Measurements from ENCODE around the gene COX17. TPM values are rescaled to one million over a fixed set of nuclear protein-coding genes. Genes with fewer than 3 reads are reported as not detected.

COX17 gene
- total RNA-seq, 1 donor from 2014 or later: 27.5 TPM

DNA sequence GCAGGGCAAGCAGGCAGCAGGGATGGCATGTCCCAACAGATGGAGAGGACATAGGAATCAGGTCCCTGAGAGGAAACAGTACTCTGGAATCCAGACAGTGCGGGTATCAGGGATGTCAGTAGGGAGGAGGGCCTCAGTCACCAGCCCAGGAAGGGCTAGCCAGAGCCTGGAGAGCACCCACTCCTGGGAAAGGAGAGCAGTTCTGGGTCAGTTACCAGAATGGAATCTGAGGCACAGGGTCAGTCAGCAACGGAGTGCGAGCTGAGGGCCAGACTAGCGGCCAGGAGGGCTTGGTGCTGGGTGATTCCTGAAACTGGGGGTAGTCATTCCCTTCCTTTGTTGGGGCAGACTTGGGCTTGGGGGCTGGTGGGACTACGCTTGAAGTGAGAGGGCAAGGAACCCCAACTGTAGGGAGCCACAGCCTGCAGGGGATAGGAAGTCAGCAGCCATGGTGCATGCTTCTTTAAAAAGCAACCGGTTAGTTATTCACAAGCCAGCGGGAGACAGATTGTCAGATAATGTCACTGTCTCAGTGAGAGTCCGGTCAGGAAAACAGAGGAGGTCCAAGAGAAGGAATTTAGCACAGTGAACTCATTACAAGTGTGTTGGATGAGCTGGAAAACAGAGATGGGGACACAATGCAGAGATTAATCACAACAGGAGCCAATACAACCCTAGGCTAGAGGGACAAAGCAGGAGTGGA is 51.6 kb downstream of the COX17 start:
- Mint-ChIP-seq H3K9me3 (no peaks in the 10 kb centered on the region), H3K4me3 (no peak overlapping the region), H3K27me3 (ENCODE audit: low read depth) (peaks cover 2% of the 10 kb centered on the region), H3K27ac (ENCODE audit: unreplicated experiment) (peak overlapping the region; percentile 54), H3K4me1 (peaks cover 4% of the 10 kb centered on the region), H3K36me3 (ENCODE audit: low read depth) (no peaks in the 10 kb centered on the region)
- no peak for DNase-seq (ENCODE audit: low read depth, low spot score)
- TF ChIP-seq, protein P1, sequence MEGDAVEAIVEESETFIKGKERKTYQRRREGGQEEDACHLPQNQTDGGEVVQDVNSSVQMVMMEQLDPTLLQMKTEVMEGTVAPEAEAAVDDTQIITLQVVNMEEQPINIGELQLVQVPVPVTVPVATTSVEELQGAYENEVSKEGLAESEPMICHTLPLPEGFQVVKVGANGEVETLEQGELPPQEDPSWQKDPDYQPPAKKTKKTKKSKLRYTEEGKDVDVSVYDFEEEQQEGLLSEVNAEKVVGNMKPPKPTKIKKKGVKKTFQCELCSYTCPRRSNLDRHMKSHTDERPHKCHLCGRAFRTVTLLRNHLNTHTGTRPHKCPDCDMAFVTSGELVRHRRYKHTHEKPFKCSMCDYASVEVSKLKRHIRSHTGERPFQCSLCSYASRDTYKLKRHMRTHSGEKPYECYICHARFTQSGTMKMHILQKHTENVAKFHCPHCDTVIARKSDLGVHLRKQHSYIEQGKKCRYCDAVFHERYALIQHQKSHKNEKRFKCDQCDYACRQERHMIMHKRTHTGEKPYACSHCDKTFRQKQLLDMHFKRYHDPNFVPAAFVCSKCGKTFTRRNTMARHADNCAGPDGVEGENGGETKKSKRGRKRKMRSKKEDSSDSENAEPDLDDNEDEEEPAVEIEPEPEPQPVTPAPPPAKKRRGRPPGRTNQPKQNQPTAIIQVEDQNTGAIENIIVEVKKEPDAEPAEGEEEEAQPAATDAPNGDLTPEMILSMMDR (conservative IDR thresholded peaks at IDR 0.05): no peak

DNA sequence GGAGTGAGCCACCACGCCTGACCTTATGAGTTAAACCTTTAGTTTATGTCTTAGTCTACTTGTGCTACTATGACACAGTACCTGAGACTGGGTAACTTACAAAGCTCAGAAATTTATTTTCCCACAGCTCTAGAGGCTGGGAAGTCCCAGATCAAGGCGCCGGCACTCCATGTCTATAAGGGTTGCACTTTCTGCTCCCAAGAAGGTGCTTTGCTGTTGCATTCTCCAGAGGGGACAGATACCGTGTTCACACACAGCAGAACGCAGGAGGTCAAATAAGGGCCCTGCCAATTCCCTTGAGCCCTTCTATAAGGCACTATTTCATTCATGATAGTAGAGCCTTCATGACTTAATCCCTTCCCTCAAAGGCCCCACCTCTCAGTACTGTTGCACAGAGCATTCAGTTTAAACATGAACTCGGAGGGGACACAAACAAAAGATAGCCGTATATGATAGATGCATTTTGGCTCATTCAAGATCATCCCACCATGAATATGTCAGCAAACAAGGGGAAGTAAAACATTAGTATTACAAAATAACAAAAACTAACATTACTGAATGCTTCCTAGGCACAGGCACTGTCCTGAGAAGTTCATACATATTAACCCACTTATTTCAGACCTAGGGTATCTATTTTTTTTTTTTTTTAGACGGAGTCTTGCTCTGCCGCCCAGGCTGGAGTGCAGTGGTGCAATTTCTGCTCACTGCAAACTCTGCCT is 53.0 kb downstream of the COX17 start:
- peaks cover 2% of the 10 kb centered on the region for H3K27me3 Mint-ChIP-seq (ENCODE audit: low read depth)
- TF ChIP-seq, protein P1 (conservative IDR thresholded peaks at IDR 0.05): no peak
- H3K9me3 Mint-ChIP-seq: no peaks in the 10 kb centered on the region
- H3K36me3 Mint-ChIP-seq (ENCODE audit: low read depth): no peaks in the 10 kb centered on the region
- H3K4me3 Mint-ChIP-seq: no peak overlapping the region
- H3K27ac Mint-ChIP-seq (ENCODE audit: unreplicated experiment): no peak overlapping the region
- DNase-seq (ENCODE audit: low read depth, low spot score): no peak
- peaks cover 4% of the 10 kb centered on the region for H3K4me1 Mint-ChIP-seq

DNA sequence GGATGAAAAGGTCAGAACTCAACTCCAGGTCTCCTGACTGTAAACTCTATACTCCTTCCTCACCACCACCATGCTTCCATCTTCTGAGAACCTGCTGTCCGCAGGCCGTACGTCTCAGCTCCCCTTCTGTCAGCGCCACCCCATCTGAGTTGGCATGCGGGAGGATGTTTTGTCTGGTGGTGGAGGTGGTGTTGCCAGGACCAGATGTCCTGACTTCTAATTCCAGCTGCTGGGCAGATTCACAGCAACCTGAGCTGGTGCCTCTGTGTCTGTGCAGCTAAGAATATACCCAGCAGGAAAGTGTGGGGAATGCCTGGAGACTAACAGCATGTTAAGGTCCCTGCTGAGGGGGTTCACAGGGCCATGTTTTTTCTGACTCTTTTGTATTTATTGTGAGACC is 56.3 kb downstream of the COX17 start:
- TF ChIP-seq, protein P1 (conservative IDR thresholded peaks at IDR 0.05): no peak
- no peak for DNase-seq (ENCODE audit: low read depth, low spot score)
- peaks cover 3% of the 10 kb centered on the region for H3K4me1 Mint-ChIP-seq
- no peak overlapping the region for H3K27ac Mint-ChIP-seq (ENCODE audit: unreplicated experiment)
- no peaks in the 10 kb centered on the region for H3K9me3 Mint-ChIP-seq
- H3K27me3 Mint-ChIP-seq (ENCODE audit: low read depth): no peaks in the 10 kb centered on the region
- H3K4me3 Mint-ChIP-seq: no peak overlapping the region
- H3K36me3 Mint-ChIP-seq (ENCODE audit: low read depth): no peaks in the 10 kb centered on the region

Other genes starting within 250 kb of the COX17 start
- gene TMEM39A, start 213.8 kb downstream of the COX17 start, total RNA-seq: 36.1 and 43.9 TPM in 2 replicates
- 29.0 and 31.1 TPM in 2 replicates for gene POGLUT1, start 208.4 kb downstream of the COX17 start, total RNA-seq
- gene TIMMDC1, start 178.9 kb downstream of the COX17 start, total RNA-seq: 94.2 and 98.2 TPM in 2 replicates
- not detected in 2 replicates for gene CD80, start 117.8 kb downstream of the COX17 start, total RNA-seq
- gene ADPRH, start 97.9 kb downstream of the COX17 start, total RNA-seq: 3.5 TPM in 2 replicates
- not detected in 2 replicates for gene PLA1A, start 79.5 kb downstream of the COX17 start, total RNA-seq
- gene POPDC2, start 16.8 kb downstream of the COX17 start, total RNA-seq: 2.8 and 3.8 TPM in 2 replicates
- 7.0 TPM in 2 replicates for gene CFAP91, start 25.6 kb upstream of the COX17 start, total RNA-seq
- gene NR1I2, start 104.7 kb upstream of the COX17 start, total RNA-seq: 0.26 TPM in 1 of 2 replicates, not detected in the other